ENCODE measurements around the gene TIMP3.
"Not testable (repeated sequence)": the region's sequence is repeated elsewhere in the genome, so short reads cannot be mapped to it uniquely, and the experiment has no call there.

TIMP3 gene

GRCh38 chr22:32854351-32854804, 52.9 kb downstream of the TIMP3 start:
- DNase-seq (ENCODE audit: low read depth): no peak

- DNase-seq (ENCODE audit: low read depth): no peak
Measured at GRCh38 chr22:32855045-32855756, 53.7 kb downstream of the TIMP3 start.

GRCh38 chr22:32858121-32858703, 56.7 kb downstream of the TIMP3 start:
- DNase-seq (ENCODE audit: low read depth): no peak

GRCh38 chr22:32858957-32859356, 57.5 kb downstream of the TIMP3 start:
- no peak for DNase-seq (ENCODE audit: low read depth)

GRCh38 chr22:32859743-32860142, 58.2 kb downstream of the TIMP3 start:
- DNase-seq (ENCODE audit: low read depth): no peak

- no peak for DNase-seq (ENCODE audit: low read depth)
Measured at GRCh38 chr22:32861330-32861729, 59.8 kb downstream of the TIMP3 start.

GRCh38 chr22:32862083-32862482, 60.6 kb downstream of the TIMP3 start:
- no peak for DNase-seq (ENCODE audit: low read depth)

GRCh38 chr22:32862936-32863661, 61.6 kb downstream of the TIMP3 start:
- DNase-seq (ENCODE audit: low read depth): no peak

GRCh38 chr22:32864041-32864440, 62.5 kb downstream of the TIMP3 start:
- no peak for DNase-seq (ENCODE audit: low read depth)

- DNase-seq (ENCODE audit: low read depth): no peak
Measured at GRCh38 chr22:32864596-32864995, 63.1 kb downstream of the TIMP3 start.

- DNase-seq (ENCODE audit: low read depth): no peak
Measured at GRCh38 chr22:32866953-32867352, 65.4 kb downstream of the TIMP3 start.

GRCh38 chr22:32868946-32869345, 67.4 kb downstream of the TIMP3 start:
- no peak for DNase-seq (ENCODE audit: low read depth)

GRCh38 chr22:32870474-32870873, 69.0 kb downstream of the TIMP3 start:
- DNase-seq (ENCODE audit: low read depth): no peak

GRCh38 chr22:32873604-32874003, 72.1 kb downstream of the TIMP3 start:
- not testable (repeated sequence) for DNase-seq (ENCODE audit: low read depth)

- DNase-seq (ENCODE audit: low read depth): no peak
Measured at GRCh38 chr22:32874385-32874784, 72.9 kb downstream of the TIMP3 start.

GRCh38 chr22:32874976-32875375, 73.5 kb downstream of the TIMP3 start:
- no peak for DNase-seq (ENCODE audit: low read depth)

GRCh38 chr22:32876516-32876915, 75.0 kb downstream of the TIMP3 start:
- DNase-seq (ENCODE audit: low read depth): no peak

GRCh38 chr22:32877196-32877595, 75.7 kb downstream of the TIMP3 start:
- no peak for DNase-seq (ENCODE audit: low read depth)

GRCh38 chr22:32879550-32879949, 78.0 kb downstream of the TIMP3 start:
- no peak for DNase-seq (ENCODE audit: low read depth)

- DNase-seq (ENCODE audit: low read depth): peak; percentile 47
Measured at GRCh38 chr22:32880061-32880460, 78.6 kb downstream of the TIMP3 start.

GRCh38 chr22:32880505-32880892, 79.0 kb downstream of the TIMP3 start:
- DNase-seq (ENCODE audit: low read depth): no peak

- no peak for DNase-seq (ENCODE audit: low read depth)
Measured at GRCh38 chr22:32880893-32881596, 79.5 kb downstream of the TIMP3 start.

- DNase-seq (ENCODE audit: low read depth): no peak
Measured at GRCh38 chr22:32882360-32882755, 80.9 kb downstream of the TIMP3 start.

All from GM04504 (cell line).